Endothelial cell of umbilical vein (primary cell): ENCODE results near the gene MYH9. TPM values are rescaled to one million over a fixed set of nuclear protein-coding genes. Genes with fewer than 3 reads are reported as not detected.

ENCODE experiments used
- BruUV-seq: library from RNA; stranded (reverse); fragments of 400-500 nt; replicated peaks from 2 replicates; lab custom pipeline; 2021; lab: Mats Ljungman, UMichigan
- CTCF ChIA-PET: fragments of 300-600, 350-600 bp; sonication (Branson Sonifier 250); formaldehyde crosslinking; loops from one replicate; lab custom pipeline; 2021; ENCODE audit warnings: antibody characterized with exemption, inconsistent platforms; lab: Charles Lee
- POLR2A ChIA-PET: fragments of 300-600, 350-600 bp; sonication (Branson Sonifier 250); formaldehyde crosslinking; loops from one replicate; lab custom pipeline; 2021; ENCODE audit warnings: antibody characterized with exemption, inconsistent platforms; lab: Charles Lee
- DNase-seq: peaks from one replicate; pipeline ENCODE4 v3.0.0-alpha.2; 2011; ENCODE audit warnings: low read depth, low spot score
- FAIRE-seq: peaks from 2 replicates; lab custom pipeline; 2011; peaks lifted over from hg19 to GRCh38; lab: Jason Lieb, UNC
- H2AFZ ChIP-seq: 2 replicates; pipeline ENCODE4 v1.6.0; 2012; ENCODE audit warnings: low read depth, low read length, control low read depth, inconsistent platforms
- H3K27ac ChIP-seq: 2 replicates; pipeline ENCODE4 v1.5.1; 2011; ENCODE audit warnings: low read depth, mild to moderate bottlenecking, control low read depth, low read length, moderate library complexity; ENCODE audit not compliant: insufficient read depth
- H3K27me3 ChIP-seq, 2 experiments: 2 replicates each; pipeline versions ENCODE4 v1.6.0 to v1.6.1; 2011; ENCODE audit warnings: low read length in 2 of 2, mixed read lengths in 1 of 2; ENCODE audit not compliant: control insufficient read depth in 2 of 2, insufficient read depth in 2 of 2
- H3K36me3 ChIP-seq, 2 experiments: 2 replicates in 1 of 2; 3 replicates in 1 of 2; pipeline ENCODE4 v1.5.1; 2011; ENCODE audit warnings: low read length in 2 of 2, mild to moderate bottlenecking in 1 of 2, moderate library complexity in 1 of 2; ENCODE audit not compliant: control insufficient read depth in 2 of 2, insufficient read depth in 2 of 2; ENCODE audit errors: extremely low read depth in 1 of 2
- H3K4me1 ChIP-seq: 3 replicates; pipeline ENCODE4 v1.5.1; 2011; ENCODE audit warnings: mild to moderate bottlenecking, low read length; ENCODE audit not compliant: control insufficient read depth, insufficient read depth; ENCODE audit errors: extremely low read depth
- H3K4me2 ChIP-seq: 2 replicates; pipeline ENCODE4 v1.6.1; 2011; ENCODE audit warnings: low read length, control low read depth, mixed read lengths; ENCODE audit not compliant: insufficient read depth
- H3K4me3 ChIP-seq, 3 experiments: fragments of 200-600 bp in 1 of 3; sonication (generic), shearing (Covaris generic) in 1 of 3; replicated peaks in 1 of 3; 2 replicates each; pipeline ENCODE4 v1.5.1; 2011 to 2016; ENCODE audit warnings: control low read depth in 3 of 3, low read length in 3 of 3, mild to moderate bottlenecking in 2 of 3, inconsistent platforms in 1 of 3, low read depth in 1 of 3, moderate library complexity in 1 of 3; ENCODE audit not compliant: insufficient read depth in 1 of 3
- H3K79me2 ChIP-seq: 2 replicates; pipeline ENCODE4 v1.6.0; 2012; ENCODE audit warnings: low read length, inconsistent platforms; ENCODE audit not compliant: control insufficient read depth, insufficient read depth
- H3K9ac ChIP-seq: replicated peaks from 2 replicates; pipeline ENCODE3; 2011; ENCODE audit warnings: low read length, control low read depth; ENCODE audit not compliant: insufficient read depth; ENCODE audit errors: extremely low read depth
- H3K9me1 ChIP-seq: replicated peaks from 3 replicates; pipeline ENCODE4 v1.6.0; 2011; ENCODE audit warnings: mild to moderate bottlenecking, low read length; ENCODE audit not compliant: control insufficient read depth, insufficient read depth; ENCODE audit errors: extremely low read depth
- H3K9me3 ChIP-seq: replicated peaks from 2 replicates; pipeline ENCODE4 v1.5.1; 2012; ENCODE audit warnings: low read length, inconsistent platforms; ENCODE audit not compliant: control insufficient read depth, insufficient read depth
- H4K20me1 ChIP-seq: replicated peaks from 2 replicates; pipeline ENCODE3; 2011; ENCODE audit warnings: mild to moderate bottlenecking, low read length; ENCODE audit not compliant: control insufficient read depth, insufficient read depth; ENCODE audit errors: extremely low read depth
- CTCF ChIP-seq, 2 donors: IDR thresholded peaks; 1 replicate in 1 of 2; 2 replicates in 1 of 2; pipeline ENCODE4 v1.5.1; 2011; ENCODE audit warnings: low read length in 2 of 2, mild to moderate bottlenecking in 2 of 2, moderate library complexity in 2 of 2, control low read depth in 1 of 2, inconsistent platforms in 1 of 2, low read depth in 1 of 2; ENCODE audit not compliant: insufficient read depth in 1 of 2; ENCODE audit errors: extremely low read depth in 1 of 2
- EZH2 ChIP-seq: IDR thresholded peaks from 2 replicates; pipeline ENCODE4 v1.6.1; 2012; ENCODE audit warnings: borderline replicate concordance, low read depth, mild to moderate bottlenecking, moderate library complexity, low read length, inconsistent platforms; ENCODE audit not compliant: severe bottlenecking
- FOS ChIP-seq: IDR thresholded peaks from 2 replicates; pipeline ENCODE4 v1.6.1; 2011; ENCODE audit warnings: mild to moderate bottlenecking, low read length, moderate library complexity, borderline replicate concordance; ENCODE audit not compliant: insufficient read depth
- GATA2 ChIP-seq: IDR thresholded peaks from 2 replicates; pipeline ENCODE4 v1.7.0; 2011; ENCODE audit warnings: low read depth, mild to moderate bottlenecking, moderate library complexity, mixed read lengths, low read length; ENCODE audit not compliant: insufficient read length, insufficient read depth
- JUN ChIP-seq: IDR thresholded peaks from 2 replicates; pipeline ENCODE4 v1.6.1; 2011; ENCODE audit warnings: borderline replicate concordance, low read depth; ENCODE audit not compliant: insufficient read length, insufficient read depth
- MYC ChIP-seq: IDR thresholded peaks from one replicate; pipeline ENCODE4 v1.6.1; 2011; ENCODE audit warnings: mild to moderate bottlenecking, low read depth, low read length
- POLR2A ChIP-seq: IDR thresholded peaks from 2 replicates; pipeline ENCODE4 v1.6.1; 2012; ENCODE audit warnings: low read depth, mild to moderate bottlenecking, control low read depth, low read length
- POLR2AphosphoS5 ChIP-seq: IDR thresholded peaks from 2 replicates; pipeline ENCODE4 v1.6.1; 2012; ENCODE audit warnings: low read depth, mild to moderate bottlenecking, control low read depth, low read length, moderate library complexity; ENCODE audit not compliant: insufficient read depth
- dilution Hi-C: fragments of 300-500 bp; cut with MboI; formaldehyde crosslinking; loops from one replicate; pipeline ENCODE4 v1.15.0; 2019; ENCODE audit warnings: low sequenced_read_pairs; ENCODE audit not compliant: extremely low pct_ligation_motif_present
- intact Hi-C: fragments of 100-400 bp; cut with micrococcal nuclease; formaldehyde crosslinking; loops from one replicate; pipeline ENCODE4 v1.10.0; 2022
- polyA plus RNA-seq, 4 experiments: library from polyadenylated mRNA; depleted of rRNA in 3 of 4; stranded (reverse) in 3 of 4; unstranded in 1 of 4; fragments of >200 nt; gene quantifications; 2 replicates each; pipeline versions ENCODE4 v1.2.1 to v1.2.3, GENCODE V29; 2011 to 2012; ENCODE audit warnings: missing spikeins in 1 of 4
- total RNA-seq: library from RNA; stranded (reverse); gene quantifications from 2 replicates; pipeline ENCODE4 v1.2.3, GENCODE V29; 2021
- TF ChIP-seq, protein P1 (sequence below): IDR thresholded peaks from 2 replicates; pipeline ENCODE4 v1.6.1; 2011; ENCODE audit not compliant: insufficient read depth, insufficient read length

The MYH9 gene
- total and polyA plus RNA-seq, 2 donors (not counting 3 experiments of a cell fraction or from before 2014, with no cell fraction given), result 188 to 1,413 TPM

- H4K20me1 ChIP-seq, result no peaks in the 10 kb centered on the region
- H3K4me3 ChIP-seq, result no peak overlapping the region
- ChIA-PET CTCF (interaction anchor here (0.9 kb wide), 1 partner anchor 55 kb away, joined by 3 read pairs; no protein-coding TSS in a partner anchor), POLR2A (no interaction called here)
- no peaks in the 10 kb centered on the region for H3K9me3 ChIP-seq
- FAIRE-seq (no peak), DNase-seq (no peak)
- TF ChIP-seq POLR2AphosphoS5 (no peak), GATA2 (no peak), EZH2 (no peak), FOS (no peak), POLR2A (no peak), CTCF (IDR thresholded peaks at IDR 0.05; ENCODE audit: extremely low read depth in 1 of 2, insufficient read depth in 1 of 2, low read depth in 1 of 2, low read length in 2 of 2) (no peak), JUN (no peak), MYC (no peak)
- TF ChIP-seq, protein P1, sequence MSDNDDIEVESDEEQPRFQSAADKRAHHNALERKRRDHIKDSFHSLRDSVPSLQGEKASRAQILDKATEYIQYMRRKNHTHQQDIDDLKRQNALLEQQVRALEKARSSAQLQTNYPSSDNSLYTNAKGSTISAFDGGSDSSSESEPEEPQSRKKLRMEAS, result no peak
- no peaks in the 10 kb centered on the region for H3K79me2 ChIP-seq
- dilution Hi-C loops, result no loop called here
- BruUV-seq, result no TSS peak
- H3K36me3 ChIP-seq, result no peaks in the 10 kb centered on the region
- intact Hi-C loops, result no loop called here
- H3K9ac ChIP-seq, result no peak overlapping the region
- H3K4me2 ChIP-seq, result no peak overlapping the region
- H3K4me1 ChIP-seq, result peaks cover 10% of the 10 kb centered on the region
- no peaks in the 10 kb centered on the region for H3K27me3 ChIP-seq
- no peak overlapping the region for H2AFZ ChIP-seq
- no peaks in the 10 kb centered on the region for H3K9me1 ChIP-seq
- H3K27ac ChIP-seq, result no peak overlapping the region
These were observed 27.8 kb upstream of the MYH9 start for GRCh38 chr22:36415415-36416168.
